HL-60 (cell line): ENCODE data around the gene VWDE.
"Not testable (repeated sequence)": the region's sequence is repeated elsewhere in the genome, so short reads cannot be mapped to it uniquely, and the experiment has no call there.

ENCODE experiments used
- DNase-seq, 2 experiments: peaks; one replicate each; pipeline ENCODE4 v3.0.0-alpha.2; 2010 to 2020; ENCODE audit warnings: low read depth in 1 of 2, low spot score in 1 of 2
- H3K27ac ChIP-seq: fragments of 250-450 bp; sonication (Bioruptor Pico); replicated peaks from 2 replicates; pipeline ENCODE4 v1.5.1; 2020; ENCODE audit warnings: mild to moderate bottlenecking, moderate library complexity
- H3K27me3 ChIP-seq: fragments of 250-450 bp; sonication (Bioruptor Pico); 2 replicates; pipeline ENCODE4 v1.5.1; 2021; ENCODE audit warnings: mild to moderate bottlenecking, moderate library complexity; ENCODE audit not compliant: insufficient read depth, poor library complexity, severe bottlenecking
- H3K4me3 ChIP-seq: replicated peaks from 2 replicates; pipeline ENCODE4 v1.5.1; 2011; ENCODE audit warnings: mild to moderate bottlenecking, control low read depth, low read length; ENCODE audit not compliant: insufficient read depth
- CTCF ChIP-seq: IDR thresholded peaks from one replicate; pipeline ENCODE4 v1.5.1; 2011; ENCODE audit warnings: low read length, control low read depth, inconsistent platforms; ENCODE audit not compliant: insufficient read depth
- GABPA ChIP-seq: IDR thresholded peaks from 2 replicates; pipeline ENCODE4 v1.6.1; 2012; ENCODE audit warnings: low read depth
- POLR2AphosphoS5 ChIP-seq: IDR thresholded peaks from 2 replicates; pipeline ENCODE4 v1.6.1; 2012; ENCODE audit warnings: low read depth
- REST ChIP-seq: IDR thresholded peaks from 2 replicates; pipeline ENCODE4 v1.6.1; 2012; ENCODE audit warnings: low read depth; ENCODE audit not compliant: insufficient replicate concordance
- SPI1 ChIP-seq: IDR thresholded peaks from 2 replicates; pipeline ENCODE4 v1.6.1; 2012; ENCODE audit warnings: low read depth, mild to moderate bottlenecking, borderline replicate concordance

Gene VWDE

GRCh38 chr7:12415072-12415471 is 11.4 kb upstream of the VWDE start:
- no peak for TF ChIP-seq SPI1
- DNase-seq: no peak
- Histone ChIP-seq H3K27ac (no peak overlapping the region), H3K27me3 (no peaks in the 10 kb centered on the region), H3K4me3 (no peak overlapping the region)

DNA sequence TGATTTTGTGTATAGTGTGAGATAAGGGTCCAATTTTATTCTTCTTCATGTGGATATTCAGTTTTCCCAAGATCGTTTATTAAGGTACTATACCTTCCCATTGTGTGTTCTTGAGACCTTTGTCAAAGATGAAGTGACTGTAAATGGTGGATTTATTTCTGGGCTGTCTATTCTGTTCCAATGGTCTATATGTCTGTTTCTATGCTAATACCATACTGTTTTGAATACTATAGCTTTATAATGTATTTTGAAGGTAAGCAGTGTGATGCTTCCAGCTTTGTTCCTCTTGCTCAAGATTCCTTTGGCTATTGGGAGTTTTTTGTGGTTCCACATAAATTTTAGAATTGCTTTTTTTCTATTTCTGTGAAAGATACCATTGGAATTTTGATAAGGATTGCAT is 8.7 kb upstream of the VWDE start:
- no peak for DNase-seq
- no peak overlapping the region for H3K4me3 ChIP-seq
- H3K27ac ChIP-seq: no peak overlapping the region
- TF ChIP-seq POLR2AphosphoS5 (no peak), GABPA (no peak), CTCF (no peak), REST (no peak), SPI1 (no peak)
- H3K27me3 ChIP-seq: no peaks in the 10 kb centered on the region

GRCh38 chr7:12410523-12410922 is 6.9 kb upstream of the VWDE start:
- H3K4me3 ChIP-seq: no peak overlapping the region
- no peak for DNase-seq
- TF ChIP-seq SPI1 (no peak), CTCF (no peak), POLR2AphosphoS5 (no peak), GABPA (no peak), REST (no peak)
- no peak overlapping the region for H3K27ac ChIP-seq
- no peaks in the 10 kb centered on the region for H3K27me3 ChIP-seq

DNA sequence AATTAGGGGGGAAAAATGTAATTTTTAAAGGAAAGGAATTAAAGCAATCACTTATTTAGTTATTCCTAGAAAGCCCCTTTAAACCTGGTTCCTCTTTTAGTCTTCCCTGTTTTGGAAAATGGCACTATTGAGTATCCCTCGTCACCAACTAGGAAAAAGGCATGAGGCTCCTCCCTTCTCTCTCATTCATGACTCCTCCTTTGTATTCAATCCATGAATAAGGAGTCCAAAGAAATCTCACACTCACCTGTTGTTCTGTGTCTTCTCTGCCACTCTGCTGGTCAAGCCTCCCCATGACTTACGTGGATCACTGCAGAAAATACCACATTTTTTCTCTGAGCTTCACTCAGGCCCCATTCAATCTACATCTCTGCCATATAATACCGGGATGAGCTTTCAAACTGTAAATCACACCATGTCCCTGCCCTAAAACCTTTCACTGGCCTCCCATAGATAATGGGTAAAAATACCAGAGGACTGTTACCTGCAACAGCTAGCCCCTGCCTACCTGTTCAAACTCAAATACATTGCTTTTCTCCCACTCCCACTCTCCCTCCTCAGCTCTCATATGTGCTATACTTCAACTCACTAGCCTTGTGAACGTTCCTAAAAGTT is 5.5 kb upstream of the VWDE start:
- TF ChIP-seq SPI1 (no peak), CTCF (no peak), POLR2AphosphoS5 (no peak), REST (no peak), GABPA (no peak)
- no peak for DNase-seq
- Histone ChIP-seq H3K27me3 (peaks cover under 1% of the 10 kb centered on the region), H3K27ac (no peak overlapping the region), H3K4me3 (no peak overlapping the region)

DNA sequence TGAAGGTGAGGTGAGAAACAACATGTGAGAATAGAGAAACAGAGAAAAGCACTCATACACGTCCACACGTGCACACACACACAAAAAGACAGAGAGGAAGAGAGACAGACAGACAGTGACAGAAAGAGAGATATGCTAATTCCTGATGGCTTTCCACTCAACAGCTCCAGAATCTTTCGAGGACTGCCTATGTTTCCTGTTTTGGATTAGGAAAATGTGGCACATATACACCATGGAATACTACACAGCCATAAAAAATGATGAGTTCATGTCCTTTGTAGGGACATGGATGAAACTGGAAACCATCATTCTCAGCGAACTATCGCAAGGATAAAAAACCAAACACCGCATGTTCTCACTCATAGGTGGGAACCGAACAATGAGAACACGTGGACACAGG is 4.0 kb upstream of the VWDE start:
- not testable (repeated sequence) for H3K27ac ChIP-seq, H3K4me3 ChIP-seq, DNase-seq
- peaks cover 13% of the 10 kb centered on the region for H3K27me3 ChIP-seq
